ENCODE measurements around the gene ZNF146. TPM values are rescaled to one million over a fixed set of nuclear protein-coding genes. Genes with fewer than 3 reads are reported as not detected.
"Not testable (repeated sequence)": the region's sequence is repeated elsewhere in the genome, so short reads cannot be mapped to it uniquely, and the experiment has no call there.

Gene ZNF146
- 10 to 100 TPM; 46.9 to 83.6 TPM for total RNA-seq

GRCh38 chr19:36214386-36215275 is at the start of gene ZNF146, which contains the start of gene ZNF565:
TSS of gene ZNF146 (plus strand) at chr19:36215106. CDS start at chr19:36236441, 21,335 bp downstream.
TSS of gene ZNF565 (minus strand) at chr19:36214665. CDS start at chr19:36201985, 12,680 bp downstream.
- TF ChIP-seq, protein P1, sequence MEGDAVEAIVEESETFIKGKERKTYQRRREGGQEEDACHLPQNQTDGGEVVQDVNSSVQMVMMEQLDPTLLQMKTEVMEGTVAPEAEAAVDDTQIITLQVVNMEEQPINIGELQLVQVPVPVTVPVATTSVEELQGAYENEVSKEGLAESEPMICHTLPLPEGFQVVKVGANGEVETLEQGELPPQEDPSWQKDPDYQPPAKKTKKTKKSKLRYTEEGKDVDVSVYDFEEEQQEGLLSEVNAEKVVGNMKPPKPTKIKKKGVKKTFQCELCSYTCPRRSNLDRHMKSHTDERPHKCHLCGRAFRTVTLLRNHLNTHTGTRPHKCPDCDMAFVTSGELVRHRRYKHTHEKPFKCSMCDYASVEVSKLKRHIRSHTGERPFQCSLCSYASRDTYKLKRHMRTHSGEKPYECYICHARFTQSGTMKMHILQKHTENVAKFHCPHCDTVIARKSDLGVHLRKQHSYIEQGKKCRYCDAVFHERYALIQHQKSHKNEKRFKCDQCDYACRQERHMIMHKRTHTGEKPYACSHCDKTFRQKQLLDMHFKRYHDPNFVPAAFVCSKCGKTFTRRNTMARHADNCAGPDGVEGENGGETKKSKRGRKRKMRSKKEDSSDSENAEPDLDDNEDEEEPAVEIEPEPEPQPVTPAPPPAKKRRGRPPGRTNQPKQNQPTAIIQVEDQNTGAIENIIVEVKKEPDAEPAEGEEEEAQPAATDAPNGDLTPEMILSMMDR (IDR thresholded peaks at IDR 0.05) = peak in 2 of 4 experiments; percentile 44 to 51
- TF ChIP-seq POLR2A (IDR thresholded peaks at IDR 0.05) = peak; percentile 68
- TF ChIP-seq POLR2AphosphoS5 (IDR thresholded peaks at IDR 0.05) = peak; percentile 92
- no peaks in the 10 kb centered on the region for H3K9me3 ChIP-seq
- H3K27me3 ChIP-seq (replicated peaks; ENCODE audit: insufficient read depth) = no peaks in the 10 kb centered on the region
- peak; percentile 97 for DNase-seq (ENCODE audit: low spot score)
- no peaks in the 10 kb centered on the region for H3K4me1 ChIP-seq (replicated peaks)
- intact Hi-C loops (cut with DNase I) = loop anchor here (10.0 kb wide), 1 partner anchor 470 kb away; the partner anchor contains the start of genes IGFLR1, LIN37, PSENEN and U2AF1L4
- no peaks in the 10 kb centered on the region for H3K36me3 ChIP-seq
- under 1% methylated on average over 73 of the region's 73 CpGs for WGBS
- H3K4me3 ChIP-seq = peak within 1 kb of the TSS; percentile 82 to 84
- H3K27ac ChIP-seq = peak within 1 kb of the TSS; percentile 98

GRCh38 chr19:36169084-36169760 is 45.7 kb upstream of the ZNF146 start:
- Histone ChIP-seq H3K36me3 (no peaks in the 10 kb centered on the region), H3K9me3 (no peaks in the 10 kb centered on the region), H3K4me1 (replicated peaks) (no peaks in the 10 kb centered on the region), H3K4me3 (no peak overlapping the region), H3K27ac (peak overlapping the region; percentile 54 to 68), H3K27me3 (replicated peaks; ENCODE audit: insufficient read depth) (no peaks in the 10 kb centered on the region)
- TF ChIP-seq POLR2AphosphoS5 (IDR thresholded peaks at IDR 0.05) = peak; percentile 37
- TF ChIP-seq, protein P1 (IDR thresholded peaks at IDR 0.05) = no peak
- TF ChIP-seq POLR2A (IDR thresholded peaks at IDR 0.05) = no peak
- peak; percentile 30 for DNase-seq (ENCODE audit: low spot score)
- 14% methylated on average over 9 of the region's 9 CpGs for WGBS
- intact Hi-C loops (cut with DNase I) = no loop called here

DNA sequence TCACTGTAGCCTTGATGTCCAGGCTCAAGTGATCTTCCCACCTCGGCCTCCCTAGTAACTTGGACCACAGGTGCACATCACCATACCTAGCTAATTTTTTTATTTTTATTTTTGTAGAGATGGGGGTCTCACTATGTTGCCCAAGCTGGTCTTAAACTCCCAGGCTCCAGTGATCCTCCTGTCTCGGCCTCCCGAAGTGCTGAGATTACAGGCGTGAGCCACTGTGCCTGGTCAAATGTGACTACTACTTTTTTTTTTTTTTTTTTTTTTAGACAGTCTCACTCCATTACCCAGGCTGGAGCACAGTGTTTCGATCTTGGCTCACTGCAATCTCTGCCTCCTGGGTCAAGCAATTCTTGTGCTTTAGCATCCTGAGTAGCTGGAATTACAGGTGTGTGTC is 42.1 kb upstream of the ZNF146 start:
- Histone ChIP-seq H3K9me3 (no peaks in the 10 kb centered on the region), H3K4me3 (no peak overlapping the region), H3K27me3 (replicated peaks; ENCODE audit: insufficient read depth) (no peaks in the 10 kb centered on the region), H3K4me1 (replicated peaks) (no peaks in the 10 kb centered on the region), H3K36me3 (no peaks in the 10 kb centered on the region), H3K27ac (no peak overlapping the region)
- WGBS = 95% methylated on average over 5 of the region's 5 CpGs
- no peak for TF ChIP-seq POLR2A (IDR thresholded peaks at IDR 0.05)
- TF ChIP-seq POLR2AphosphoS5 (IDR thresholded peaks at IDR 0.05) = no peak
- TF ChIP-seq, protein P1 (IDR thresholded peaks at IDR 0.05) = no peak
- DNase-seq (ENCODE audit: low spot score) = no peak
- intact Hi-C loops (cut with DNase I) = no loop called here

GRCh38 chr19:36173846-36174245 is 41.1 kb upstream of the ZNF146 start:
- H3K4me3 ChIP-seq; H3K27me3 ChIP-seq (replicated peaks; ENCODE audit: insufficient read depth); H3K4me1 ChIP-seq (replicated peaks); DNase-seq (ENCODE audit: low spot score); intact Hi-C loops (cut with DNase I); H3K9me3 ChIP-seq; H3K27ac ChIP-seq; H3K36me3 ChIP-seq: not testable (repeated sequence)
- WGBS = 77% methylated on average over 8 of the region's 8 CpGs

DNA sequence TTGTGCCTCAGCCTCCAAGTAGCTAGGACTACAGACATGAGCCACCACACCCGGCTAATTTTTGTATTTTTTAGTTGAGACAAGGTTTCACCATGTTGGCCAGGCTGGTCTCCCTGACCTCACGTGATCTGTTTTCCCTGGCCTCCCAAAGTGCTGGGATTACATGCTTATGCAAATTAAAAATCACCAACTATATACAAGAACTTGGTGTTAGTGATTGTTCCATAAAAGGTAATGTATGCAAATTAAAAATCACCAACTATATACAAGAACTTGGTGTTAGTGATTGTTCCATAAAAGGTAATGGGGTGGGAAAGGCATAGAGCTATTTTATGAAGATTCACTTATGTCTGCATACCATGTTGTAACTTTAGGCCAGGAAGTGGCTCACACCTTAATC is 35.8 kb upstream of the ZNF146 start:
- H3K27me3 ChIP-seq (replicated peaks; ENCODE audit: insufficient read depth); H3K36me3 ChIP-seq; intact Hi-C loops (cut with DNase I); DNase-seq (ENCODE audit: low spot score); H3K27ac ChIP-seq; H3K9me3 ChIP-seq; H3K4me1 ChIP-seq (replicated peaks); H3K4me3 ChIP-seq: not testable (repeated sequence)
- WGBS = 48% methylated on average over 2 of the region's 2 CpGs

Data from prostate gland (tissue), 2 donors.